ENCODE data around the gene PRSS50.

The PRSS50 gene

DNA sequence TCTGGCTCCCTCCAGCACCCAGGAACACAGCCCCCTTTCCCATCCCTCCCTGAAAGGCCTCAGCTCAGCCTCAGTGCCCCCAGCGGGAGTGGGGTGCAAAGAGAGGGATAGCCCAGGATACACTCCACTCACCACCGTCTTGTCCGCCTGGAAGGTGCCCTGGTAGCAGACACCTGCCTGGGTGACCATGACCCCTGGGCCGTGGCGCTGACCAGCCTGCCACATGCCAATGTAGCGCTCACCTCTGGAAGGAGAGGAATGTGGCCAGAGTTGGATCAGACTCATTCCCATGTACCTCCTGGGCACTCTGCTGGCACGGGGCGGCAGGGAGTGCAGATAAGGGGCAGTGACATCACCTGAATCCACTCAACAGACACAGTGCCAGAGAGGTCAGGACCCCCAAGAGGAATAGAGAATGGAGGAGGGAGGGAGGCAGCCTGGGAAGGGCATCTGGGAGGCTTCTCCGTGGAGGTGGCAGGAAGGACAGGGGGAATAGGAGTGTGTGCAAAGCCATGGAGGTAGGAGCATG is 37.3 kb downstream of the PRSS50 start:
- no peaks in the 10 kb centered on the region for H3K9me3 ChIP-seq (replicated peaks; ENCODE audit: low read length)

GRCh38 chr3:46679681-46680080 is 38.0 kb downstream of the PRSS50 start:
- H3K27me3 ChIP-seq (ENCODE audit: control insufficient read depth, insufficient read depth, low read length): peaks cover 9% of the 10 kb centered on the region
- H3K4me1 ChIP-seq (ENCODE audit: control insufficient read depth, insufficient read depth, low read length): peaks cover 14% of the 10 kb centered on the region
- H3K4me2 ChIP-seq (ENCODE audit: low read length): no peak overlapping the region
- no peak overlapping the region for H3K4me3 ChIP-seq (ENCODE audit: low read length)
- no peaks in the 10 kb centered on the region for H3K9me3 ChIP-seq (replicated peaks; ENCODE audit: low read length)
- H3K36me3 ChIP-seq (ENCODE audit: insufficient read depth, low read length): no peaks in the 10 kb centered on the region
- H3K9ac ChIP-seq (ENCODE audit: low read depth, low read length): no peak overlapping the region

More for the DNA sequence above, 37.3 kb downstream of the PRSS50 start:
- no peak overlapping the region for H3K4me2 ChIP-seq (ENCODE audit: low read length)
- H3K9ac ChIP-seq (ENCODE audit: low read depth, low read length): no peak overlapping the region
- H3K4me1 ChIP-seq (ENCODE audit: control insufficient read depth, insufficient read depth, low read length): peaks cover 14% of the 10 kb centered on the region
- H3K36me3 ChIP-seq (ENCODE audit: insufficient read depth, low read length): no peaks in the 10 kb centered on the region
- peaks cover 9% of the 10 kb centered on the region for H3K27me3 ChIP-seq (ENCODE audit: control insufficient read depth, insufficient read depth, low read length)
- H3K4me3 ChIP-seq (ENCODE audit: low read length): no peak overlapping the region

- H3K27me3 ChIP-seq (ENCODE audit: control insufficient read depth, insufficient read depth, low read length): peaks cover 9% of the 10 kb centered on the region
- H3K4me1 ChIP-seq (ENCODE audit: control insufficient read depth, insufficient read depth, low read length): peaks cover 14% of the 10 kb centered on the region
- no peak overlapping the region for H3K4me2 ChIP-seq (ENCODE audit: low read length)
- no peak overlapping the region for H3K4me3 ChIP-seq (ENCODE audit: low read length)
- no peaks in the 10 kb centered on the region for H3K9me3 ChIP-seq (replicated peaks; ENCODE audit: low read length)
- no peak overlapping the region for H3K9ac ChIP-seq (ENCODE audit: low read depth, low read length)
- H3K36me3 ChIP-seq (ENCODE audit: insufficient read depth, low read length): no peaks in the 10 kb centered on the region
Observed at GRCh38 chr3:46678280-46678679, 39.4 kb downstream of the PRSS50 start.

- no peaks in the 10 kb centered on the region for H3K36me3 ChIP-seq (ENCODE audit: insufficient read depth, low read length)
Observed at GRCh38 chr3:46677411-46677726, 40.3 kb downstream of the PRSS50 start.

DNA sequence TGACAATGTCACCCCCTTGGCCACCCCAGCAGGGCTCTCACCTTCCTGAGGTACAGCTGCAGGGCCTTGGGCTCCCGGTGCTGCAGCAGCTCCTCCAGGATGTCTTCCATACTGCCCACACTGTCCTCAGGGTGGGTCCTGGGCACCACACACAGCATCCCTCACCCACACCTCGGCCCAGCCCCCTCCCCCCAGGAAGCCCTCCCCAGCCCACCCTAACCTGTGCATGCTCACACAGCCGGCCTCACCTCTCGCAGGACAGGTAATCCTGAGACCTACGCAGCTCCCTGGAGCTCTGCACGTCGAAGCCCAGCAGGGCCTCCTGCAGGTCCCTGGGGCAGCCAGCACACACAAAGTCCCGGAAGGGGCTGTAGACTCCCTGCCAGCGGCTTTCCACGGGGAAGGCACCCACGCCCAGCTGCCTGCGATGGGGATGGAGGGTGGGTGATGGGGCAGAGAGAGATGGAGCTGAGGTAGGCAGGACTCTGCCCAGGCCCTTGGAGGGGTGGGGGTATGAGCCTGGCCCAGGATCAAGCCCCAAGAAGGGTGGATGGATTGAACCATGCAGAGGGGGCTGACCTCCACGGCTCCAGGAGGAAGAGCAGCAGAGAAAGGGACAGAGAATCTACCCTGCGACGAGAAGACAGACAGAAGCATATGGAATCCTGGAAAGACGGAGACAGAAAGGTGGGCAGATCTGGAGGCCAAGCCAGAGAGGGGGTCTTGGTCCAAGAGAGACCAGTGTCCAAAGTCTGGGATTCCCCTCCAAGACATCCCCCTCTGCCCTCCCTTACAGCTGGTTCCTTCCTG is 40.9 kb downstream of the PRSS50 start:
- Histone ChIP-seq H3K9ac (ENCODE audit: low read depth, low read length) (no peak overlapping the region), H3K4me3 (ENCODE audit: low read length) (no peak overlapping the region), H3K36me3 (ENCODE audit: insufficient read depth, low read length) (no peaks in the 10 kb centered on the region)

More at GRCh38 chr3:46677411-46677726, 40.3 kb downstream of the PRSS50 start:
- H3K4me3 ChIP-seq (ENCODE audit: low read length): no peak overlapping the region
- peaks cover 14% of the 10 kb centered on the region for H3K4me1 ChIP-seq (ENCODE audit: control insufficient read depth, insufficient read depth, low read length)
- H3K4me2 ChIP-seq (ENCODE audit: low read length): no peak overlapping the region
- no peaks in the 10 kb centered on the region for H3K9me3 ChIP-seq (replicated peaks; ENCODE audit: low read length)
- no peak overlapping the region for H3K9ac ChIP-seq (ENCODE audit: low read depth, low read length)
- H3K27me3 ChIP-seq (ENCODE audit: control insufficient read depth, insufficient read depth, low read length): peaks cover 9% of the 10 kb centered on the region

GRCh38 chr3:46675843-46676567 is 41.7 kb downstream of the PRSS50 start:
- Histone ChIP-seq H3K9me3 (replicated peaks; ENCODE audit: low read length) (no peaks in the 10 kb centered on the region), H3K9ac (ENCODE audit: low read depth, low read length) (no peak overlapping the region), H3K4me1 (ENCODE audit: control insufficient read depth, insufficient read depth, low read length) (peaks cover 14% of the 10 kb centered on the region), H3K4me3 (ENCODE audit: low read length) (no peak overlapping the region), H3K27me3 (ENCODE audit: control insufficient read depth, insufficient read depth, low read length) (peaks cover 9% of the 10 kb centered on the region), H3K4me2 (ENCODE audit: low read length) (no peak overlapping the region), H3K36me3 (ENCODE audit: insufficient read depth, low read length) (no peaks in the 10 kb centered on the region)

More for the DNA sequence above, 40.9 kb downstream of the PRSS50 start:
- Histone ChIP-seq H3K4me1 (ENCODE audit: control insufficient read depth, insufficient read depth, low read length) (peaks cover 14% of the 10 kb centered on the region), H3K9me3 (replicated peaks; ENCODE audit: low read length) (no peaks in the 10 kb centered on the region), H3K4me2 (ENCODE audit: low read length) (no peak overlapping the region), H3K27me3 (ENCODE audit: control insufficient read depth, insufficient read depth, low read length) (peaks cover 9% of the 10 kb centered on the region)

GRCh38 chr3:46675426-46675825 is 42.2 kb downstream of the PRSS50 start:
- no peak overlapping the region for H3K9ac ChIP-seq (ENCODE audit: low read depth, low read length)
- H3K4me1 ChIP-seq (ENCODE audit: control insufficient read depth, insufficient read depth, low read length): peaks cover 14% of the 10 kb centered on the region
- H3K36me3 ChIP-seq (ENCODE audit: insufficient read depth, low read length): no peaks in the 10 kb centered on the region
- H3K9me3 ChIP-seq (replicated peaks; ENCODE audit: low read length): no peaks in the 10 kb centered on the region
- H3K4me2 ChIP-seq (ENCODE audit: low read length): no peak overlapping the region
- peaks cover 6% of the 10 kb centered on the region for H3K27me3 ChIP-seq (ENCODE audit: control insufficient read depth, insufficient read depth, low read length)
- no peak overlapping the region for H3K4me3 ChIP-seq (ENCODE audit: low read length)

DNA sequence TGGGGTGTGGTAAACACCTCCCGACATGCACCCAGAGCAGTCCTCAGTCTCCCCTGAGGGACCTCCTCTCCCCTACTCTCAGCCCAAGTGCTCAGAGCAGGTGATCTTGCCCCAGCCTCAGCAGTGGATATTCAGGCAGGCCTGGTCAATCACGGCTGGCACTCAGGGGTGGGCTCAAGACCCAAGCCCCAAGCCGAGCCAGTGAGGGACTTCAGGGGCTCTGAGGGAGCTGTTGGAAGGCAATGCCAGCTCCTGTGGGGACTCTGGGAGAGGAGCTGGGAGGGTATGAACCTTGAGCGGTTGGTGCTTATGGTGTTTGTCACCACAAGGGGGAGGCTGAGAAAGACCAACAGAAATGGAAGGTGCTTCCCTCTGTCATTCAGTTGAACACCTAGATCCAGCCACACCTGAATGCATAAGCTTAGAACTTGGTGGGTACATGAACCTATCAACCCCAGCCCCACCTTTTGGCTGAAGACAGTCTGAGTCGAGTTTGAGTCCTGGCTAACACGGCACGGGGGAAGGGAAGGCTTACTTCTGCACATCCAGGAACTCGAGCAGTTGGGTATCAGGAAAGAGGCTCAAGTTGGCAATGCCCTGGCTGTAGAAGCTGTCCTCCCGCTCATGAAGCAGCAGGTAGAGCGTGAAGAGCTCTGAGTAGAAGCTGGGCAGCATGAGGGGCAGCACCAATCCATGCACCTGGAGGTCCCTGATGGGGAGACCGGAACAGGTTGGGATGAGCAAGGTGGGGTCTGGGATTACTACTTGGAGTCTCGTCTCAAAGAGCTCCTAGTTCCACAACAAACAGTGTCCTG is 43.4 kb downstream of the PRSS50 start:
- H3K4me1 ChIP-seq (ENCODE audit: control insufficient read depth, insufficient read depth, low read length): peaks cover 14% of the 10 kb centered on the region
- H3K9me3 ChIP-seq (replicated peaks; ENCODE audit: low read length): no peaks in the 10 kb centered on the region
- no peak overlapping the region for H3K9ac ChIP-seq (ENCODE audit: low read depth, low read length)
- H3K27me3 ChIP-seq (ENCODE audit: control insufficient read depth, insufficient read depth, low read length): no peaks in the 10 kb centered on the region
- no peak overlapping the region for H3K4me3 ChIP-seq (ENCODE audit: low read length)
- no peak overlapping the region for H3K4me2 ChIP-seq (ENCODE audit: low read length)
- no peaks in the 10 kb centered on the region for H3K36me3 ChIP-seq (ENCODE audit: insufficient read depth, low read length)

GRCh38 chr3:46673151-46674030 is 44.3 kb downstream of the PRSS50 start:
- no peak overlapping the region for H3K9ac ChIP-seq (ENCODE audit: low read depth, low read length)
- H3K4me3 ChIP-seq (ENCODE audit: low read length): no peak overlapping the region
- no peaks in the 10 kb centered on the region for H3K36me3 ChIP-seq (ENCODE audit: insufficient read depth, low read length)
- H3K9me3 ChIP-seq (replicated peaks; ENCODE audit: low read length): no peaks in the 10 kb centered on the region
- H3K27me3 ChIP-seq (ENCODE audit: control insufficient read depth, insufficient read depth, low read length): no peaks in the 10 kb centered on the region
- no peak overlapping the region for H3K4me2 ChIP-seq (ENCODE audit: low read length)
- peaks cover 14% of the 10 kb centered on the region for H3K4me1 ChIP-seq (ENCODE audit: control insufficient read depth, insufficient read depth, low read length)

- no peaks in the 10 kb centered on the region for H3K9me3 ChIP-seq (replicated peaks; ENCODE audit: low read length)
- peaks cover 11% of the 10 kb centered on the region for H3K4me1 ChIP-seq (ENCODE audit: control insufficient read depth, insufficient read depth, low read length)
- no peaks in the 10 kb centered on the region for H3K36me3 ChIP-seq (ENCODE audit: insufficient read depth, low read length)
- H3K4me3 ChIP-seq (ENCODE audit: low read length): no peak overlapping the region
- no peak overlapping the region for H3K9ac ChIP-seq (ENCODE audit: low read depth, low read length)
- H3K4me2 ChIP-seq (ENCODE audit: low read length): no peak overlapping the region
- H3K27me3 ChIP-seq (ENCODE audit: control insufficient read depth, insufficient read depth, low read length): peaks cover 8% of the 10 kb centered on the region
Observed at GRCh38 chr3:46672349-46672695, 45.3 kb downstream of the PRSS50 start.

All from skeletal muscle satellite cell (primary cell).